ENCODE data around the gene TMEM240. TPM values are rescaled to one million over a fixed set of nuclear protein-coding genes. Genes with fewer than 3 reads are reported as not detected.

Gene TMEM240
- total RNA-seq, 1 donor from 2014 or later: 7.0 TPM

- Histone ChIP-seq H3K4me1 (ENCODE audit: insufficient read depth, low read length) (peaks cover 6% of the 10 kb centered on the region), H3K9me3 (ENCODE audit: insufficient read depth, low read depth, low read length) (no peaks in the 10 kb centered on the region), H3K79me2 (ENCODE audit: insufficient read depth, low read length) (peaks cover 97% of the 10 kb centered on the region), H3K36me3 (ENCODE audit: insufficient read depth, low read length) (peaks cover 24% of the 10 kb centered on the region), H2AFZ (ENCODE audit: low read depth, low read length) (no peak overlapping the region), H3K27ac (ENCODE audit: low read depth, low read length) (no peak overlapping the region), H3K27me3 (ENCODE audit: insufficient read depth, low read length) (no peaks in the 10 kb centered on the region), H3K4me2 (ENCODE audit: low read length) (no peak overlapping the region), H3K4me3 (ENCODE audit: insufficient read depth, low read depth, low read length) (no peak overlapping the region), H4K20me1 (ENCODE audit: insufficient read depth, low read length) (peaks cover 96% of the 10 kb centered on the region), H3K9ac (ENCODE audit: low read length) (no peak overlapping the region)
- Mint-ChIP-seq H3K4me1 (ENCODE audit: low read depth, unreplicated experiment) (peaks cover 16% of the 10 kb centered on the region), H3K27me3 (ENCODE audit: low read depth, unreplicated experiment) (no peaks in the 10 kb centered on the region), H3K4me3 (ENCODE audit: unreplicated experiment) (no peak overlapping the region), H3K27ac (ENCODE audit: unreplicated experiment) (no peak overlapping the region), H3K36me3 (ENCODE audit: low read depth, unreplicated experiment) (peaks cover 20% of the 10 kb centered on the region), H3K9me3 (ENCODE audit: unreplicated experiment) (no peaks in the 10 kb centered on the region)
- no peak for DNase-seq (ENCODE audit: low read depth)
- no peak for FAIRE-seq
- no peak for TF ChIP-seq EZH2 (IDR thresholded peaks at IDR 0.05; ENCODE audit: insufficient read depth, low read length)
- TF ChIP-seq, protein P1, sequence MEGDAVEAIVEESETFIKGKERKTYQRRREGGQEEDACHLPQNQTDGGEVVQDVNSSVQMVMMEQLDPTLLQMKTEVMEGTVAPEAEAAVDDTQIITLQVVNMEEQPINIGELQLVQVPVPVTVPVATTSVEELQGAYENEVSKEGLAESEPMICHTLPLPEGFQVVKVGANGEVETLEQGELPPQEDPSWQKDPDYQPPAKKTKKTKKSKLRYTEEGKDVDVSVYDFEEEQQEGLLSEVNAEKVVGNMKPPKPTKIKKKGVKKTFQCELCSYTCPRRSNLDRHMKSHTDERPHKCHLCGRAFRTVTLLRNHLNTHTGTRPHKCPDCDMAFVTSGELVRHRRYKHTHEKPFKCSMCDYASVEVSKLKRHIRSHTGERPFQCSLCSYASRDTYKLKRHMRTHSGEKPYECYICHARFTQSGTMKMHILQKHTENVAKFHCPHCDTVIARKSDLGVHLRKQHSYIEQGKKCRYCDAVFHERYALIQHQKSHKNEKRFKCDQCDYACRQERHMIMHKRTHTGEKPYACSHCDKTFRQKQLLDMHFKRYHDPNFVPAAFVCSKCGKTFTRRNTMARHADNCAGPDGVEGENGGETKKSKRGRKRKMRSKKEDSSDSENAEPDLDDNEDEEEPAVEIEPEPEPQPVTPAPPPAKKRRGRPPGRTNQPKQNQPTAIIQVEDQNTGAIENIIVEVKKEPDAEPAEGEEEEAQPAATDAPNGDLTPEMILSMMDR (IDR thresholded peaks at IDR 0.05; ENCODE audit: insufficient read depth, low read depth, low read length): no peak
These were observed 24.9 kb upstream of the TMEM240 start for GRCh38 chr1:1565340-1565739.

GRCh38 chr1:1564268-1564667 is 23.8 kb upstream of the TMEM240 start:
- H3K9me3 ChIP-seq (ENCODE audit: insufficient read depth, low read depth, low read length): no peaks in the 10 kb centered on the region
- DNase-seq (ENCODE audit: low read depth): no peak
- no peak overlapping the region for H3K9ac ChIP-seq (ENCODE audit: low read length)
- H3K4me1 ChIP-seq (ENCODE audit: insufficient read depth, low read length): peaks cover 6% of the 10 kb centered on the region
- Mint-ChIP-seq H3K36me3 (ENCODE audit: low read depth, unreplicated experiment) (peaks cover 20% of the 10 kb centered on the region), H3K4me3 (ENCODE audit: unreplicated experiment) (no peak overlapping the region), H3K9me3 (ENCODE audit: unreplicated experiment) (no peaks in the 10 kb centered on the region), H3K27ac (ENCODE audit: unreplicated experiment) (no peak overlapping the region), H3K4me1 (ENCODE audit: low read depth, unreplicated experiment) (peaks cover 10% of the 10 kb centered on the region), H3K27me3 (ENCODE audit: low read depth, unreplicated experiment) (no peaks in the 10 kb centered on the region)
- FAIRE-seq: no peak
- H3K4me2 ChIP-seq (ENCODE audit: low read length): no peak overlapping the region
- no peak overlapping the region for H3K27ac ChIP-seq (ENCODE audit: low read depth, low read length)
- peaks cover 95% of the 10 kb centered on the region for H4K20me1 ChIP-seq (ENCODE audit: insufficient read depth, low read length)
- H3K4me3 ChIP-seq (ENCODE audit: insufficient read depth, low read depth, low read length): no peak overlapping the region
- H3K79me2 ChIP-seq (ENCODE audit: insufficient read depth, low read length): peaks cover 93% of the 10 kb centered on the region
- no peaks in the 10 kb centered on the region for H3K27me3 ChIP-seq (ENCODE audit: insufficient read depth, low read length)
- peaks cover 24% of the 10 kb centered on the region for H3K36me3 ChIP-seq (ENCODE audit: insufficient read depth, low read length)
- no peak for TF ChIP-seq EZH2 (IDR thresholded peaks at IDR 0.05; ENCODE audit: insufficient read depth, low read length)
- TF ChIP-seq, protein P1 (IDR thresholded peaks at IDR 0.05; ENCODE audit: insufficient read depth, low read depth, low read length): no peak
- H2AFZ ChIP-seq (ENCODE audit: low read depth, low read length): no peak overlapping the region

DNA sequence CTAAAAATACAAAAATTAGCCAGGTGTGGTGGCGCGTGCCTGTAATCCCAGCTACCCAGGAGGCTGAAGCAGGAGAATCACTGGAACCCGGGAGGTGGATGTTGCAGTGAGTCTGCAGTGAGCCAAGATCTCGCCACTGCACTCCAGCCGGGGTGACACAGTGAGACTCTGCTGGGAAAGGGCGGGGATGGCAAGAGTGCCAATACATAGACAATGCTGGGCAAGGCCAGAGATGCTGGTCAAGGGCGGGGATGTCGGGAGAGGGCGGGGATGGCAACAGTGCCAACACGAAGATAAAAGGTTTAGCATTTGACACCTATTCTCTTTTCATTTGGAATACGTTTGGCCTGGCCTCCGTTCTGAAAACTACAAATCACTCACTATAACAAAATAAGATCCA is 23.3 kb upstream of the TMEM240 start:
- Histone ChIP-seq H4K20me1 (ENCODE audit: insufficient read depth, low read length) (peaks cover 96% of the 10 kb centered on the region), H3K36me3 (ENCODE audit: insufficient read depth, low read length) (peaks cover 24% of the 10 kb centered on the region), H3K79me2 (ENCODE audit: insufficient read depth, low read length) (peaks cover 88% of the 10 kb centered on the region), H2AFZ (ENCODE audit: low read depth, low read length) (no peak overlapping the region), H3K4me1 (ENCODE audit: insufficient read depth, low read length) (peaks cover 6% of the 10 kb centered on the region), H3K9me3 (ENCODE audit: insufficient read depth, low read depth, low read length) (no peaks in the 10 kb centered on the region), H3K4me2 (ENCODE audit: low read length) (no peak overlapping the region), H3K27me3 (ENCODE audit: insufficient read depth, low read length) (no peaks in the 10 kb centered on the region), H3K27ac (ENCODE audit: low read depth, low read length) (no peak overlapping the region), H3K9ac (ENCODE audit: low read length) (no peak overlapping the region), H3K4me3 (ENCODE audit: insufficient read depth, low read depth, low read length) (no peak overlapping the region)
- Mint-ChIP-seq H3K27me3 (ENCODE audit: low read depth, unreplicated experiment) (no peaks in the 10 kb centered on the region), H3K4me3 (ENCODE audit: unreplicated experiment) (no peak overlapping the region), H3K9me3 (ENCODE audit: unreplicated experiment) (no peaks in the 10 kb centered on the region), H3K36me3 (ENCODE audit: low read depth, unreplicated experiment) (peaks cover 26% of the 10 kb centered on the region), H3K27ac (ENCODE audit: unreplicated experiment) (no peak overlapping the region), H3K4me1 (ENCODE audit: low read depth, unreplicated experiment) (peaks cover 10% of the 10 kb centered on the region)
- no peak for TF ChIP-seq EZH2 (IDR thresholded peaks at IDR 0.05; ENCODE audit: insufficient read depth, low read length)
- TF ChIP-seq, protein P1 (IDR thresholded peaks at IDR 0.05; ENCODE audit: insufficient read depth, low read depth, low read length): no peak
- DNase-seq (ENCODE audit: low read depth) (no peak), FAIRE-seq (no peak)

All from astrocyte (in vitro differentiated cells and primary cell).